ENCODE data around the gene SLC22A23. TPM values are rescaled to one million over a fixed set of nuclear protein-coding genes. Genes with fewer than 3 reads are reported as not detected.
A peak's percentile ranks its signal among the peaks of the same experiment; 100 is the strongest.

Gene SLC22A23
- total RNA-seq, 6 donors from 2014 or later: 18.2 to 73.1 (median 28.3) TPM

GRCh38 chr6:3296078-3296477 lies 160.8 kb downstream of the SLC22A23 start:
- DNase-seq: no peak
- 91% methylated on average over 9 to 10 of the region's 10 CpGs for whole genome bisulfite sequencing, 2 donors

GRCh38 chr6:3294921-3295871 lies 161.7 kb downstream of the SLC22A23 start:
- H3K36me3 ChIP-seq: peaks cover 0 to 13% (median 0%) of the 10 kb centered on the region in 4 donors
- DNase-seq (no peak), ATAC-seq (ENCODE audit: low FRiP score in 2 of 2) (no peak)
- whole genome bisulfite sequencing, 2 donors: 71 to 87% methylated on average over 29 of the region's 29 CpGs
- TF ChIP-seq POLR2A (IDR thresholded peaks at IDR 0.05) (no peak), POLR2AphosphoS5 (IDR thresholded peaks at IDR 0.05) (no peak), EP300 (IDR thresholded peaks at IDR 0.05) (no peak), CTCF (IDR thresholded peaks at IDR 0.05) (no peak)
- no peaks in the 10 kb centered on the region for H3K9me3 ChIP-seq
- no peak overlapping the region for H3K27ac ChIP-seq
- H3K4me3 ChIP-seq: no peak overlapping the region
- no peaks in the 10 kb centered on the region for H3K27me3 ChIP-seq
- H3K4me1 ChIP-seq: no peaks in the 10 kb centered on the region

More at GRCh38 chr6:3296078-3296477, 160.8 kb downstream of the SLC22A23 start:
- no peaks in the 10 kb centered on the region for H3K9me3 ChIP-seq
- TF ChIP-seq POLR2AphosphoS5 (IDR thresholded peaks at IDR 0.05) (no peak), CTCF (IDR thresholded peaks at IDR 0.05) (no peak), POLR2A (IDR thresholded peaks at IDR 0.05) (no peak), EP300 (IDR thresholded peaks at IDR 0.05) (no peak)
- no peaks in the 10 kb centered on the region for H3K4me1 ChIP-seq
- no peak overlapping the region for H3K4me3 ChIP-seq
- H3K27me3 ChIP-seq: no peaks in the 10 kb centered on the region
- H3K36me3 ChIP-seq: peaks cover 0 to 13% (median 0%) of the 10 kb centered on the region in 4 donors
- no peak overlapping the region for H3K27ac ChIP-seq
- no peak for ATAC-seq (ENCODE audit: low FRiP score in 2 of 2)

GRCh38 chr6:3294396-3294795 lies 162.5 kb downstream of the SLC22A23 start:
- TF ChIP-seq EP300 (IDR thresholded peaks at IDR 0.05) (no peak), CTCF (IDR thresholded peaks at IDR 0.05) (no peak), POLR2AphosphoS5 (IDR thresholded peaks at IDR 0.05) (no peak), POLR2A (IDR thresholded peaks at IDR 0.05) (no peak)
- no peak for DNase-seq
- 86 to 91% methylated on average over 8 of the region's 8 CpGs for WGBS, 2 donors
- no peak overlapping the region for H3K4me3 ChIP-seq
- H3K9me3 ChIP-seq: no peaks in the 10 kb centered on the region
- H3K27ac ChIP-seq: no peak overlapping the region
- H3K36me3 ChIP-seq: peaks cover 0 to 13% (median 0%) of the 10 kb centered on the region in 4 donors
- no peak for ATAC-seq (ENCODE audit: low FRiP score in 2 of 2)
- H3K27me3 ChIP-seq: no peaks in the 10 kb centered on the region
- no peaks in the 10 kb centered on the region for H3K4me1 ChIP-seq

GRCh38 chr6:3293271-3294155 lies 163.3 kb downstream of the SLC22A23 start:
- Histone ChIP-seq H3K9me3 (no peaks in the 10 kb centered on the region), H3K36me3 (peaks cover 0 to 13% (median 0%) of the 10 kb centered on the region in 4 donors), H3K27ac (peak overlapping the region in 1 of 4 donors; percentile 74), H3K4me1 (no peaks in the 10 kb centered on the region), H3K4me3 (no peak overlapping the region), H3K27me3 (no peaks in the 10 kb centered on the region)
- no peak for TF ChIP-seq POLR2AphosphoS5 (IDR thresholded peaks at IDR 0.05)
- no peak for TF ChIP-seq POLR2A (IDR thresholded peaks at IDR 0.05)
- no peak for TF ChIP-seq EP300 (IDR thresholded peaks at IDR 0.05)
- TF ChIP-seq CTCF (IDR thresholded peaks at IDR 0.05): no peak
- WGBS, 2 donors: 81 to 86% methylated on average over 21 to 26 of the region's 26 CpGs
- DNase-seq: peak in 1 of 2 donors; percentile 17
- peak in 1 of 2 donors; percentile 5 for ATAC-seq (ENCODE audit: low FRiP score in 2 of 2)
